Mesenchymal stem cell (in vitro differentiated cells and primary cell): Measurements from ENCODE around the gene COBLL1.

Source experiments
- DNase-seq: peaks from one replicate; pipeline ENCODE4 v3.0.0-alpha.2; 2013
- H2AFZ ChIP-seq: one replicate; pipeline ENCODE4 v1.6.1; 2013; ENCODE audit warnings: low read depth, mild to moderate bottlenecking, control low read depth, inconsistent platforms, low read length, moderate library complexity
- H2AK5ac ChIP-seq: 2 replicates; pipeline ENCODE4 v1.6.1; 2013; ENCODE audit warnings: low read length, moderate library complexity, mild to moderate bottlenecking, inconsistent platforms; ENCODE audit not compliant: severe bottlenecking
- H2BK120ac ChIP-seq: one replicate; pipeline ENCODE4 v1.6.1; 2013; ENCODE audit warnings: low read depth, mild to moderate bottlenecking, inconsistent platforms, low read length, moderate library complexity
- H2BK12ac ChIP-seq, 2 experiments: one replicate each; pipeline ENCODE4 v1.6.1; 2013; ENCODE audit warnings: inconsistent platforms in 2 of 2, low read length in 2 of 2, mild to moderate bottlenecking in 2 of 2, moderate library complexity in 2 of 2, control low read depth in 1 of 2
- H2BK15ac ChIP-seq: one replicate; pipeline ENCODE4 v1.6.1; 2013; ENCODE audit warnings: mild to moderate bottlenecking, low read depth, inconsistent platforms; ENCODE audit not compliant: poor library complexity, severe bottlenecking
- H2BK5ac ChIP-seq: 2 replicates; pipeline ENCODE4 v1.6.1; 2013; ENCODE audit warnings: low read depth, mild to moderate bottlenecking, low read length, control low read depth, inconsistent platforms; ENCODE audit not compliant: poor library complexity, severe bottlenecking
- H3K14ac ChIP-seq, 2 experiments: one replicate each; pipeline ENCODE4 v1.6.1; 2013; ENCODE audit warnings: inconsistent platforms in 2 of 2, low read length in 2 of 2, control low read depth in 1 of 2, mild to moderate bottlenecking in 1 of 2, moderate library complexity in 1 of 2
- H3K18ac ChIP-seq, 2 experiments: one replicate each; pipeline ENCODE4 v1.6.1; 2013; ENCODE audit warnings: inconsistent platforms in 2 of 2, low read length in 2 of 2, control low read depth in 1 of 2, low read depth in 1 of 2, mild to moderate bottlenecking in 1 of 2
- H3K23ac ChIP-seq, 2 experiments: one replicate each; pipeline ENCODE4 v1.6.1; 2013; ENCODE audit warnings: inconsistent platforms in 2 of 2, low read length in 2 of 2, mild to moderate bottlenecking in 2 of 2, moderate library complexity in 2 of 2, control low read depth in 1 of 2
- H3K27ac ChIP-seq: 2 replicates; pipeline ENCODE4 v1.5.1; 2013; ENCODE audit warnings: mild to moderate bottlenecking, moderate library complexity, low read length, control low read depth, inconsistent platforms; ENCODE audit not compliant: poor library complexity, severe bottlenecking
- H3K27me3 ChIP-seq, 2 experiments: 2 replicates each; pipeline versions ENCODE4 v1.6.1 to v1.7.0; 2013; ENCODE audit warnings: low read length in 2 of 2, mild to moderate bottlenecking in 2 of 2, moderate library complexity in 2 of 2, control low read depth in 1 of 2, inconsistent platforms in 1 of 2; ENCODE audit not compliant: control insufficient read depth in 1 of 2, insufficient read depth in 1 of 2
- H3K36me3 ChIP-seq, 2 experiments: 2 replicates each; pipeline versions ENCODE4 v1.6.1 to v1.7.0; 2013; ENCODE audit warnings: low read length in 2 of 2, control low read depth in 1 of 2, inconsistent platforms in 1 of 2, low read depth in 1 of 2, mild to moderate bottlenecking in 1 of 2; ENCODE audit not compliant: insufficient read depth in 2 of 2, control insufficient read depth in 1 of 2
- H3K4ac ChIP-seq, 2 experiments: one replicate each; pipeline ENCODE4 v1.6.1; 2013; ENCODE audit warnings: inconsistent platforms in 2 of 2, low read length in 2 of 2, mild to moderate bottlenecking in 2 of 2, moderate library complexity in 2 of 2, control low read depth in 1 of 2, low read depth in 1 of 2
- H3K4me1 ChIP-seq: 2 replicates; pipeline ENCODE4 v1.6.1; 2013; ENCODE audit warnings: low read depth, low read length, control low read depth; ENCODE audit not compliant: control insufficient read depth, insufficient read depth
- H3K4me2 ChIP-seq: 2 replicates; pipeline ENCODE4 v1.6.1; 2013; ENCODE audit warnings: low read length, mild to moderate bottlenecking, inconsistent platforms; ENCODE audit not compliant: poor library complexity, severe bottlenecking
- H3K4me3 ChIP-seq, 2 experiments: 2 replicates each; pipeline versions ENCODE4 v1.5.1 to v1.7.0; 2013; ENCODE audit warnings: low read length in 2 of 2, mild to moderate bottlenecking in 2 of 2, control low read depth in 1 of 2, low read depth in 1 of 2; ENCODE audit not compliant: insufficient read depth in 1 of 2
- H3K79me1 ChIP-seq: replicated peaks from 2 replicates; pipeline ENCODE4 v1.6.1; 2013; ENCODE audit warnings: mild to moderate bottlenecking, control low read depth, low read length, inconsistent platforms; ENCODE audit not compliant: poor library complexity, severe bottlenecking
- H3K9ac ChIP-seq: 2 replicates; pipeline ENCODE4 v1.7.0; 2013; ENCODE audit warnings: mild to moderate bottlenecking, low read length, moderate library complexity
- H3K9me3 ChIP-seq: 2 replicates; pipeline ENCODE4 v1.7.0; 2013; ENCODE audit warnings: mild to moderate bottlenecking, low read length; ENCODE audit not compliant: control insufficient read depth
- H4K8ac ChIP-seq: one replicate; pipeline ENCODE4 v1.6.1; 2013; ENCODE audit warnings: inconsistent platforms, mild to moderate bottlenecking, low read length, moderate library complexity
- H4K91ac ChIP-seq: one replicate; pipeline ENCODE4 v1.6.1; 2013; ENCODE audit warnings: mild to moderate bottlenecking, low read length, inconsistent platforms
- whole genome bisulfite sequencing: methylation state at CpG from one replicate; pipeline ENCODE4 v1.1.7; 2013; ENCODE audit warnings: mixed read lengths; 5-methylcytosine and 5-hydroxymethylcytosine counted together

Gene COBLL1

DNA sequence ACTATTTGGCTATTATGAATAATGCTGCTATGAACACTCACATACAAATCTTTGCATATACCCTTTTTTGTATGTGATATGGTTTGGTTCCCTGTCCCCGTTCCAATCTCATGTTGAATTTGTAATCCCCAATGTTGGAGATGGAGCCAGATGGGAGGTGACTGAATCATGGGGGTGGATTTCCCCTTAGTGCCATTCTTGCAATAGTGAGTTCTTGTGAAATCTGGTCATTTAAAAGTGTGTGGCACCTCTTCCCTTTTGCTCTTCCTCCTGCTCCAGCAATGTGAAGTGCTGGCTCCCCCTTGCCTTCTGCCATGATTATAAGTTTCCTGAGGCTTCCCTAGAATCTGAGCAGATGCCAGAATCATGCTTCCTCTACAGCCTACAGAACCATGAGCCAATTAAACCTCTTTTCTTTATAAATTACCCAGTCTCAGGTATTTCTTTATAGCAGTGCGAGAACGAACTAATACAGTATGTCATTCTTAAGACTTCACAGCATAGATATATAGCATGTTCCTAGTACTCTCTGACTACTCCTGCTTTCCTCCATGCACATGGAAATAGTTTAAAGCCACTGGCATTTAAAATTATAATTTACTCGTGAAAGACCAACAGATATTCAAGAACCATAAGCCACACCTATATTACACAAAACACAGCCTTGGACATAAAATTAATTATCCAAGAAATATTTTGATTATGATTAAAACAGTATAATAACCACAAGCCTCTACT lies 75.2 kb downstream of the COBLL1 start:
- DNase-seq = no peak
- Histone ChIP-seq H3K18ac (no peak overlapping the region), H2AK5ac (no peak overlapping the region), H2BK12ac (no peak overlapping the region), H3K4ac (no peak overlapping the region), H3K36me3 (no peaks in the 10 kb centered on the region), H3K4me1 (no peaks in the 10 kb centered on the region), H3K4me3 (no peak overlapping the region), H2BK120ac (no peak overlapping the region), H4K8ac (no peak overlapping the region), H2AFZ (no peak overlapping the region), H3K27me3 (no peaks in the 10 kb centered on the region), H3K4me2 (no peak overlapping the region), H3K79me1 (peaks cover 5% of the 10 kb centered on the region), H2BK15ac (no peak overlapping the region), H4K91ac (no peak overlapping the region), H2BK5ac (no peak overlapping the region), H3K14ac (no peak overlapping the region), H3K27ac (no peak overlapping the region), H3K23ac (no peak overlapping the region), H3K9ac (no peak overlapping the region), H3K9me3 (no peaks in the 10 kb centered on the region)
- 93% methylated on average over 4 of the region's 4 CpGs for WGBS

- H2BK12ac ChIP-seq = no peak overlapping the region
- no peaks in the 10 kb centered on the region for H3K27me3 ChIP-seq
- peaks cover 5% of the 10 kb centered on the region for H3K79me1 ChIP-seq
- WGBS = 94% methylated on average over 2 of the region's 3 CpGs
- H3K4ac ChIP-seq = no peak overlapping the region
- no peak overlapping the region for H2AK5ac ChIP-seq
- no peak overlapping the region for H2BK120ac ChIP-seq
- no peak overlapping the region for H2BK5ac ChIP-seq
- H3K9ac ChIP-seq = no peak overlapping the region
- H3K36me3 ChIP-seq = no peaks in the 10 kb centered on the region
- H3K23ac ChIP-seq = no peak overlapping the region
- no peak overlapping the region for H3K4me2 ChIP-seq
- no peak overlapping the region for H4K91ac ChIP-seq
- no peak overlapping the region for H3K27ac ChIP-seq
- H3K9me3 ChIP-seq = no peaks in the 10 kb centered on the region
- H2AFZ ChIP-seq = no peak overlapping the region
- no peak overlapping the region for H3K4me3 ChIP-seq
- H4K8ac ChIP-seq = no peak overlapping the region
- no peak overlapping the region for H3K14ac ChIP-seq
- no peak overlapping the region for H2BK15ac ChIP-seq
- DNase-seq = peak; percentile 10
- H3K18ac ChIP-seq = no peak overlapping the region
- no peaks in the 10 kb centered on the region for H3K4me1 ChIP-seq
Measured at GRCh38 chr2:164764996-164765395, 76.6 kb downstream of the COBLL1 start.

- Histone ChIP-seq H3K9me3 (no peaks in the 10 kb centered on the region), H2BK12ac (no peak overlapping the region), H3K23ac (no peak overlapping the region), H2BK5ac (no peak overlapping the region), H3K27me3 (no peaks in the 10 kb centered on the region), H3K4me3 (no peak overlapping the region), H3K18ac (no peak overlapping the region), H3K27ac (no peak overlapping the region), H4K8ac (no peak overlapping the region), H2AFZ (no peak overlapping the region), H3K9ac (no peak overlapping the region), H3K4ac (no peak overlapping the region), H3K79me1 (peaks cover 5% of the 10 kb centered on the region), H3K4me2 (no peak overlapping the region), H3K36me3 (no peaks in the 10 kb centered on the region), H2BK120ac (no peak overlapping the region), H2BK15ac (no peak overlapping the region), H3K4me1 (no peaks in the 10 kb centered on the region), H3K14ac (no peak overlapping the region), H2AK5ac (no peak overlapping the region), H4K91ac (no peak overlapping the region)
- DNase-seq = no peak
- no CpG with 5 or more reads among the region's 1 CpG for WGBS
Measured at GRCh38 chr2:164764474-164764873, 77.1 kb downstream of the COBLL1 start.

DNA sequence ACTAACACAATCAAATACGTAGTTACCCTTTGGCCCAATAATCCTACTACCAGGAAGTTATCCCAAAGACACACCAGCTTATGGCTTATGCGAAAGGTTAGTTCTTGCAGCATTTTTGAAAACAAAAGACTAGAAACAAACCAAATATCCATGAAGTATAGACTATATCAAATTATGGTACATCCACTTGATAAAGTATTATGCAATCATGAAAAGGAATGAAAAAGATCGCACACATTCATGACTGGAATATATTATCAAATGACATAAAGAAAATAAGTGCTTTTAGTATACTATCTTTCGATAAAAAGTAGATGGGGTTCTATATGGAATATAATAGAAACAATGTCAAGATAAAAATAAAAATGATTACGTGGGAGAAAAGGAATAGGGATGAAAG lies 78.2 kb downstream of the COBLL1 start:
- H3K18ac ChIP-seq = no peak overlapping the region
- H2BK5ac ChIP-seq = no peak overlapping the region
- no peak overlapping the region for H3K4me2 ChIP-seq
- H2BK15ac ChIP-seq = no peak overlapping the region
- peaks cover 5% of the 10 kb centered on the region for H3K79me1 ChIP-seq
- no peaks in the 10 kb centered on the region for H3K4me1 ChIP-seq
- no peak overlapping the region for H3K23ac ChIP-seq
- no peak for DNase-seq
- no peaks in the 10 kb centered on the region for H3K36me3 ChIP-seq
- H3K4ac ChIP-seq = no peak overlapping the region
- no peaks in the 10 kb centered on the region for H3K27me3 ChIP-seq
- H3K14ac ChIP-seq = no peak overlapping the region
- WGBS = 100% methylated on average over 1 of the region's 5 CpGs
- H3K4me3 ChIP-seq = no peak overlapping the region
- H2AK5ac ChIP-seq = no peak overlapping the region
- H3K9me3 ChIP-seq = no peaks in the 10 kb centered on the region
- no peak overlapping the region for H3K9ac ChIP-seq
- H2BK120ac ChIP-seq = no peak overlapping the region
- no peak overlapping the region for H3K27ac ChIP-seq
- H4K8ac ChIP-seq = no peak overlapping the region
- no peak overlapping the region for H2AFZ ChIP-seq
- no peak overlapping the region for H2BK12ac ChIP-seq
- H4K91ac ChIP-seq = no peak overlapping the region
